ENCODE measurements around the gene RIC8A.

The RIC8A gene

DNA sequence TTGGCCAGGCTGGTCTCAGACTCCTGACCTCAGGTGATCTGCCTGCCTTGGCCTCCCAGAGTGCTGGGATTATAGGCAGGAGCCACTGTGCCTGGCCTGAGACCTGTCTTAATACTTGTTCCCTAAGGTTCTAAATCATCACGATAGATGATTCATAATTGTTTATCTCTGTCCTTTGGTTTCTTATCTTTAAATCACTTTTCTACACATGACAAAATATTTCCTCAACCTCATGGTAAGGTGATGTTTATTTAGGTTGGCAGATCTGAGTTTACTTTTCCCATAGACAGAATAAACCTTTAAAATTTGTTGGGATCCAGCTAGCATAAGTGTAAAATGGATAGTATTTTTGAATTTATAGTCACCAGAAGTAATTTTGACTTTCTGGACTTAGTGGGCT, 32.8 kb downstream of the RIC8A start:
- Histone ChIP-seq H3K4me1 (ENCODE audit: low read length) (peaks cover 13% of the 10 kb centered on the region), H4K20me1 (ENCODE audit: insufficient read depth, low read length) (peaks cover 4% of the 10 kb centered on the region; the same call in 1 of the 2 replicates), H3K27ac (ENCODE audit: low read length) (no peak overlapping the region), H3K9me3 (ENCODE audit: insufficient read depth, low read length) (no peaks in the 10 kb centered on the region), H3K9ac (ENCODE audit: low read length) (no peak overlapping the region), H3K4me2 (ENCODE audit: low read length) (no peak overlapping the region), H3K79me2 (ENCODE audit: low read length) (peaks cover 58% of the 10 kb centered on the region), H3K36me3 (replicated peaks; ENCODE audit: low read depth, low read length) (peaks cover 28% of the 10 kb centered on the region), H3K27me3 (ENCODE audit: low read depth, low read length) (no peaks in the 10 kb centered on the region), H2AFZ (ENCODE audit: low read depth, low read length) (no peak overlapping the region), H3K4me3 (ENCODE audit: low read length) (no peak overlapping the region)
- no peak for TF ChIP-seq EZH2phosphoT487 (IDR thresholded peaks at IDR 0.05; ENCODE audit: low read depth)
- TF ChIP-seq, protein P1, sequence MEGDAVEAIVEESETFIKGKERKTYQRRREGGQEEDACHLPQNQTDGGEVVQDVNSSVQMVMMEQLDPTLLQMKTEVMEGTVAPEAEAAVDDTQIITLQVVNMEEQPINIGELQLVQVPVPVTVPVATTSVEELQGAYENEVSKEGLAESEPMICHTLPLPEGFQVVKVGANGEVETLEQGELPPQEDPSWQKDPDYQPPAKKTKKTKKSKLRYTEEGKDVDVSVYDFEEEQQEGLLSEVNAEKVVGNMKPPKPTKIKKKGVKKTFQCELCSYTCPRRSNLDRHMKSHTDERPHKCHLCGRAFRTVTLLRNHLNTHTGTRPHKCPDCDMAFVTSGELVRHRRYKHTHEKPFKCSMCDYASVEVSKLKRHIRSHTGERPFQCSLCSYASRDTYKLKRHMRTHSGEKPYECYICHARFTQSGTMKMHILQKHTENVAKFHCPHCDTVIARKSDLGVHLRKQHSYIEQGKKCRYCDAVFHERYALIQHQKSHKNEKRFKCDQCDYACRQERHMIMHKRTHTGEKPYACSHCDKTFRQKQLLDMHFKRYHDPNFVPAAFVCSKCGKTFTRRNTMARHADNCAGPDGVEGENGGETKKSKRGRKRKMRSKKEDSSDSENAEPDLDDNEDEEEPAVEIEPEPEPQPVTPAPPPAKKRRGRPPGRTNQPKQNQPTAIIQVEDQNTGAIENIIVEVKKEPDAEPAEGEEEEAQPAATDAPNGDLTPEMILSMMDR (IDR thresholded peaks at IDR 0.05; ENCODE audit: low read depth, low read length): no peak

GRCh38 chr11:241634-242033, 34.1 kb downstream of the RIC8A start:
- peaks cover 4% of the 10 kb centered on the region; the same call in 1 of the 2 replicates for H4K20me1 ChIP-seq (ENCODE audit: insufficient read depth, low read length)
- no peaks in the 10 kb centered on the region for H3K9me3 ChIP-seq (ENCODE audit: insufficient read depth, low read length)
- peaks cover 10% of the 10 kb centered on the region for H3K4me1 ChIP-seq (ENCODE audit: low read length)
- H3K36me3 ChIP-seq (replicated peaks; ENCODE audit: low read depth, low read length): peaks cover 39% of the 10 kb centered on the region
- no peak overlapping the region for H3K27ac ChIP-seq (ENCODE audit: low read length)
- no peak overlapping the region for H2AFZ ChIP-seq (ENCODE audit: low read depth, low read length)
- peaks cover 52% of the 10 kb centered on the region for H3K79me2 ChIP-seq (ENCODE audit: low read length)
- no peak overlapping the region for H3K4me2 ChIP-seq (ENCODE audit: low read length)
- H3K4me3 ChIP-seq (ENCODE audit: low read length): no peak overlapping the region
- no peaks in the 10 kb centered on the region for H3K27me3 ChIP-seq (ENCODE audit: low read depth, low read length)
- H3K9ac ChIP-seq (ENCODE audit: low read length): no peak overlapping the region
- TF ChIP-seq, protein P1 (IDR thresholded peaks at IDR 0.05; ENCODE audit: low read depth, low read length): no peak
- no peak for TF ChIP-seq EZH2phosphoT487 (IDR thresholded peaks at IDR 0.05; ENCODE audit: low read depth)

DNA sequence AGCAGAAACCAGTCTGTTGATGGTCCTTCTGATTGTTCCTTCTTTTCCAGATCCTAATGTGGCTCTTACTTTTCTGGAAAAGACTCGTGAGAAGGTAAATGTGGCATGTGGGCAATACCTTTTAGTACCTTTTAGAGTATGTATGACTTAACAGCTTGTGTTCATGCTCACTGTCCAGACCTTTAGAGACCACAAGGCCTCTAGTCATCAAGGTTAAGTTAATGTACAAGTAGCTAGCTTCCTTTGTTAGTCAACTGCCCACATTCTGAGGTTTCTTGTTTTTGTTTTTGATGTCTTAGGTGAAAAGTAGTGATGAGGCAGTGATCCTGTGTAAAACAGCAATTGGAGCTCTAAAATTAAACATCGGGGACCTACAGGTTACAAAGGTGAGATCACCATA, 36.9 kb downstream of the RIC8A start:
- H3K4me1 ChIP-seq (ENCODE audit: low read length): no peaks in the 10 kb centered on the region; the same call in 1 of the 2 replicates
- H3K9ac ChIP-seq (ENCODE audit: low read length): no peak overlapping the region
- peaks cover 25% of the 10 kb centered on the region for H3K79me2 ChIP-seq (ENCODE audit: low read length)
- H2AFZ ChIP-seq (ENCODE audit: low read depth, low read length): no peak overlapping the region
- H3K27me3 ChIP-seq (ENCODE audit: low read depth, low read length): no peaks in the 10 kb centered on the region
- H3K9me3 ChIP-seq (ENCODE audit: insufficient read depth, low read length): no peaks in the 10 kb centered on the region
- peaks cover 59% of the 10 kb centered on the region for H3K36me3 ChIP-seq (replicated peaks; ENCODE audit: low read depth, low read length)
- no peak overlapping the region for H3K27ac ChIP-seq (ENCODE audit: low read length)
- TF ChIP-seq EZH2phosphoT487 (IDR thresholded peaks at IDR 0.05; ENCODE audit: low read depth): no peak
- H4K20me1 ChIP-seq (ENCODE audit: insufficient read depth, low read length): 0 out of 2 replicates have a peak, but pooled peaks cover 4% of the 10 kb centered on the region
- no peak overlapping the region for H3K4me2 ChIP-seq (ENCODE audit: low read length)
- no peak overlapping the region for H3K4me3 ChIP-seq (ENCODE audit: low read length)

DNA sequence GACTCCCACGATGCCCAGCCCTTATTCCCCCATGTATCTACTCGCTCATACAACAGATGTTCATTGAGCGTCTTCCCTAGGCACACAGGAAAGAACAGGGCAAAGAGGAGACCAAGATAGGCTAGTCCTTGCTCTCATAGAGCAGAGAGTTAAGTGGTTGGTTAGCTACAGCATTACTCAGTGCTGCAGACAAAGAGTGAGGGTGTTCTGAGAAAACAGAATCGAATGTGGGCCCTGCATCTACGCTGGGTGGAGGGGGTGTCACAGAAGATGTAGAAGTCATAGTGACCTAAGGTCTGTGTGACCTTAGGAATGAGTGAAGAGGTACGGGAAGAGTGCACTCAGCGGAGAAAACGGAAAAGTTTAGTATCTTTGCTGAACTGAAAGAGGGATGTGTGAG, 41.6 kb downstream of the RIC8A start:
- H3K79me2 ChIP-seq (ENCODE audit: low read length): no peaks in the 10 kb centered on the region
- no peak overlapping the region for H2AFZ ChIP-seq (ENCODE audit: low read depth, low read length)
- no peaks in the 10 kb centered on the region for H3K27me3 ChIP-seq (ENCODE audit: low read depth, low read length)
- H3K9me3 ChIP-seq (ENCODE audit: insufficient read depth, low read length): no peaks in the 10 kb centered on the region
- H3K4me2 ChIP-seq (ENCODE audit: low read length): no peak overlapping the region
- no peak overlapping the region for H3K9ac ChIP-seq (ENCODE audit: low read length)
- peaks cover 67% of the 10 kb centered on the region for H3K36me3 ChIP-seq (replicated peaks; ENCODE audit: low read depth, low read length)
- no peaks in the 10 kb centered on the region for H4K20me1 ChIP-seq (ENCODE audit: insufficient read depth, low read length)
- no peaks in the 10 kb centered on the region for H3K4me1 ChIP-seq (ENCODE audit: low read length)
- TF ChIP-seq, protein P1 (IDR thresholded peaks at IDR 0.05; ENCODE audit: low read depth, low read length): no peak
- no peak for TF ChIP-seq EZH2phosphoT487 (IDR thresholded peaks at IDR 0.05; ENCODE audit: low read depth)
- no peak overlapping the region for H3K4me3 ChIP-seq (ENCODE audit: low read length)
- no peak overlapping the region for H3K27ac ChIP-seq (ENCODE audit: low read length)
